ENCODE results near the gene RAB4A.

GRCh38 chr1:229302740-229303139 lies 31.8 kb downstream of the RAB4A start:
- TF ChIP-seq CTCF (IDR thresholded peaks at IDR 0.05), result no peak
- TF ChIP-seq POLR2A (IDR thresholded peaks at IDR 0.05), result no peak

All from body of pancreas (tissue), 4 donors.